Endothelial cell (in vitro differentiated cells): Measurements from ENCODE around the gene ZNHIT1. TPM values are rescaled to one million over a fixed set of nuclear protein-coding genes. Genes with fewer than 3 reads are reported as not detected.

ENCODE experiments used
- DNase-seq: peaks from one replicate; pipeline ENCODE4 v3.0.0; 2021; ENCODE audit warnings: low spot score
- H3K27ac Mint-ChIP-seq: one replicate; pipeline ENCODE4 v1.8.0; 2021; ENCODE audit warnings: mixed read lengths, inconsistent platforms; ENCODE audit not compliant: unreplicated experiment
- H3K27me3 Mint-ChIP-seq: one replicate; pipeline ENCODE4 v1.8.0; 2021; ENCODE audit warnings: mild to moderate bottlenecking, moderate library complexity, mixed read lengths, inconsistent platforms; ENCODE audit not compliant: unreplicated experiment
- H3K36me3 Mint-ChIP-seq: one replicate; pipeline ENCODE4 v1.8.0; 2021; ENCODE audit warnings: mild to moderate bottlenecking, low read depth, mixed read lengths, inconsistent platforms; ENCODE audit not compliant: unreplicated experiment
- H3K4me1 Mint-ChIP-seq: one replicate; pipeline ENCODE4 v1.8.0; 2021; ENCODE audit warnings: mild to moderate bottlenecking, mixed read lengths, inconsistent platforms; ENCODE audit not compliant: unreplicated experiment
- H3K4me3 Mint-ChIP-seq: one replicate; pipeline ENCODE4 v1.8.0; 2021; ENCODE audit warnings: mild to moderate bottlenecking, mixed read lengths, inconsistent platforms; ENCODE audit not compliant: unreplicated experiment
- H3K9me3 Mint-ChIP-seq: one replicate; pipeline ENCODE4 v1.8.0; 2021; ENCODE audit warnings: mixed read lengths, inconsistent platforms; ENCODE audit not compliant: unreplicated experiment
- total RNA-seq: library from RNA; stranded (reverse); fragmentation: NEBNext Ultra II Directional; extraction: Animal tissue kit (Norgen Biotek cat#: 25700); gene quantifications from one replicate; pipeline ENCODE4 v1.2.1, GENCODE V29; 2021; ENCODE audit not compliant: unreplicated experiment
- TF ChIP-seq, protein P1 (sequence below): fragments of 200-600 bp; sonication (generic); IDR thresholded peaks from one replicate; pipeline ENCODE4 v1.5.0; 2021; ENCODE audit warnings: antibody characterized with exemption; ENCODE audit not compliant: unreplicated experiment

The ZNHIT1 gene
- total RNA-seq, 1 donor from 2014 or later = 71.5 TPM

DNA sequence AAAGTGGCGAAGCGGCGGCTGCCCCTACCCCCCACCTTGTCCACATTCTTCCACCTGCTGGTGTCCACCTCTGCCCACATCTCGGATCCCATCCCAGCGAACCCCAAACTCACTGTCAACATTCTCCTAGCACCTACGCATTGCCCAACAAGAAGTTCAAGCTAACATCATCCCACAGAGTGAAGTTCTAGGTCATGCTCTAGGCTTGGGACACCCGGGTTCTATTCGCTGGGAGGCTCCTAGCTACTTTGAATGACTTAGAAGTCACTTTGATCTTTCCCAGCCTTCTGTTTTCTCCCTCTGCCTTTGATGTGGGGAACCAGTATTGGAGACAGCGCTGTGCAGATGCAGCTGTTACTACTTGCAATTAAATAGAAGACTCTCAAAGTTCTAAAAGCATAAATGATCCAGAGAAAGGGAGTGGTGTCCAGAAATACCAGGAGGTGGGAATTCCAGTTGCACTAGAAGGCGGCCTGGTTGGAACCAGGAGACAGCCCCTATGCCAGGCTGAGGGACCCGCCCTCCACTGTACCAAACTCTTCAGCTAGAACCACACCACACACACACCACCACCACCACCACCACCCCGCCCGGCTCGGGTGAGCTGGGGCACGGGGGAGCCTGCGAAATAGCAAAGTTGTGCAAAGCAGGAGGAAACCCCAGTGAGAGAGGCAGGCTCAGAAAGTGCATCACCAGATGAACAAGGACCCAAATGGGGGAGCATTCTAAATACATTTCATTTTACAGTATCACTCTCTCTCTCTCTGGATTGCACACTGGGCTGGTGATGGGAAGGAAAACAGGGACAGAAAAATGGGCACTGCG, 47.1 kb upstream of the ZNHIT1 start:
- Mint-ChIP-seq H3K27ac (peak overlapping the region; percentile 53), H3K27me3 (peaks cover 59% of the 10 kb centered on the region), H3K4me1 (peaks cover 23% of the 10 kb centered on the region), H3K36me3 (peaks cover 7% of the 10 kb centered on the region), H3K4me3 (peak overlapping the region; percentile 51), H3K9me3 (no peaks in the 10 kb centered on the region)
- TF ChIP-seq, protein P1, sequence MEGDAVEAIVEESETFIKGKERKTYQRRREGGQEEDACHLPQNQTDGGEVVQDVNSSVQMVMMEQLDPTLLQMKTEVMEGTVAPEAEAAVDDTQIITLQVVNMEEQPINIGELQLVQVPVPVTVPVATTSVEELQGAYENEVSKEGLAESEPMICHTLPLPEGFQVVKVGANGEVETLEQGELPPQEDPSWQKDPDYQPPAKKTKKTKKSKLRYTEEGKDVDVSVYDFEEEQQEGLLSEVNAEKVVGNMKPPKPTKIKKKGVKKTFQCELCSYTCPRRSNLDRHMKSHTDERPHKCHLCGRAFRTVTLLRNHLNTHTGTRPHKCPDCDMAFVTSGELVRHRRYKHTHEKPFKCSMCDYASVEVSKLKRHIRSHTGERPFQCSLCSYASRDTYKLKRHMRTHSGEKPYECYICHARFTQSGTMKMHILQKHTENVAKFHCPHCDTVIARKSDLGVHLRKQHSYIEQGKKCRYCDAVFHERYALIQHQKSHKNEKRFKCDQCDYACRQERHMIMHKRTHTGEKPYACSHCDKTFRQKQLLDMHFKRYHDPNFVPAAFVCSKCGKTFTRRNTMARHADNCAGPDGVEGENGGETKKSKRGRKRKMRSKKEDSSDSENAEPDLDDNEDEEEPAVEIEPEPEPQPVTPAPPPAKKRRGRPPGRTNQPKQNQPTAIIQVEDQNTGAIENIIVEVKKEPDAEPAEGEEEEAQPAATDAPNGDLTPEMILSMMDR = no peak
- DNase-seq = no peak

DNA sequence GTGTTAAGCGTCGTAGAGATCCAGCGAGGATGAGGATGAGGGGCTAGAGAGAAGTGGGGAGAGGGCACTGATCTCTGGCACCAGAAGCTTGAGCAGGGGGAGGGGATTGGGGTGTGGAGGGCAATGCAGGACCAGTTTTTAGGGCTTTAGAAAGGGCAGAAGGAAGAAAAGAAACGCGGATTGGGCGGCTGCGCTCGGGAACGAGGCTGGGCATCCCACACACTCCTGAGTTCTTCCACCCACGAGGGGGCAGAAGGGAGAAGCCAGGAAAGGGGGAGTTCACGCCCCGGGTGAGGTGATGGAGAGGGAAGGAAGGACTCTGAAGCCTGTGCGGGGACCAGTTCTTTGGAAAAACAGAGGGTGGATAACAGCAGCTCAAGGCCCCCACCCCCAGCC, 46.5 kb upstream of the ZNHIT1 start:
- peaks cover 59% of the 10 kb centered on the region for H3K27me3 Mint-ChIP-seq
- H3K4me3 Mint-ChIP-seq = peak overlapping the region; percentile 39
- H3K36me3 Mint-ChIP-seq = peaks cover 7% of the 10 kb centered on the region
- H3K27ac Mint-ChIP-seq = peak overlapping the region; percentile 53
- DNase-seq = no peak
- H3K4me1 Mint-ChIP-seq = peaks cover 20% of the 10 kb centered on the region
- TF ChIP-seq, protein P1 = no peak
- H3K9me3 Mint-ChIP-seq = no peaks in the 10 kb centered on the region

DNA sequence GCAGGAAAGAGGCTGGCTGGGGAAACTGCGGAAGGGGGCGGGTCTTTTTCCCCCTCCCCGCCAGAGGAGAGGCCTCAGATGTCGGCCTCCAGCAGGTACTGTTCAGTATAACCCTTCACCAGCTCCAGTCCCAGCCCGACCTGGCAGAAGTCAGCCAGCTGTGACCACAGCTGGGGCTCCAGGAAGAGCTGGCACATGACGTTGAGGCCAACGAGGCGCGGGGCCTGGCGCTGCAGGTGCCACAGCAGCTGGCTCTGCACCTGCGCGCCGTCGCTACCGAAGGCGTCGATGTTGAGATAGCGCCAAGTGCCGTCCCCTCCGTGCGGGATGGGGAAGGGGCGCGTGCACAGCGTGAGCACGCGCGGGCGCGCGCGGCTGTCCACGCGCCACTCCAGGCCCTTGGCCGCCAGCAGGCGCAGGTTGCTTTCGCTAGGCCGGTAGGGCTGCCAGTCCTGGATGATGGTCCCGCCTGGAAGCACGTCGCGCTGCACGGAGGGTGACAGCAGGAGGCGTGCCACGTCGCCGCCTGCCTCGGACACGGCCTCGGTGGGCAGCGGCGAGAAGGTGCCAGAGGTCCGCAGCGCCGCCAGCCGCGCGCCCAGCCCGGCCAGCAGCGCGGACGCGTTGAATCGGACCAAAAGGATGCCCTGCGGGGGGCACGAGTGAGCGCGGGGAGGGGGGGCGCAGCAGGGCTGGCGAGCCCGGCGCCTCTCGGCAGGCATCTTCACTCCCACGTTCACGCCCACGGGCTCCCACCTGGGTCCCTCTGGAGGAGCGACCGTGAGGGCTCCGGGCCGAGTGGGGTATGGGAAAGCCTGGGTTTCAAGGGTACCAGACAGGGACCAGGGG, 45.7 kb upstream of the ZNHIT1 start:
- H3K4me1 Mint-ChIP-seq = peaks cover 20% of the 10 kb centered on the region
- H3K27ac Mint-ChIP-seq = no peak overlapping the region
- H3K36me3 Mint-ChIP-seq = peaks cover 7% of the 10 kb centered on the region
- DNase-seq = no peak
- peaks cover 60% of the 10 kb centered on the region for H3K27me3 Mint-ChIP-seq
- TF ChIP-seq, protein P1 = no peak
- H3K4me3 Mint-ChIP-seq = no peak overlapping the region
- no peaks in the 10 kb centered on the region for H3K9me3 Mint-ChIP-seq

DNA sequence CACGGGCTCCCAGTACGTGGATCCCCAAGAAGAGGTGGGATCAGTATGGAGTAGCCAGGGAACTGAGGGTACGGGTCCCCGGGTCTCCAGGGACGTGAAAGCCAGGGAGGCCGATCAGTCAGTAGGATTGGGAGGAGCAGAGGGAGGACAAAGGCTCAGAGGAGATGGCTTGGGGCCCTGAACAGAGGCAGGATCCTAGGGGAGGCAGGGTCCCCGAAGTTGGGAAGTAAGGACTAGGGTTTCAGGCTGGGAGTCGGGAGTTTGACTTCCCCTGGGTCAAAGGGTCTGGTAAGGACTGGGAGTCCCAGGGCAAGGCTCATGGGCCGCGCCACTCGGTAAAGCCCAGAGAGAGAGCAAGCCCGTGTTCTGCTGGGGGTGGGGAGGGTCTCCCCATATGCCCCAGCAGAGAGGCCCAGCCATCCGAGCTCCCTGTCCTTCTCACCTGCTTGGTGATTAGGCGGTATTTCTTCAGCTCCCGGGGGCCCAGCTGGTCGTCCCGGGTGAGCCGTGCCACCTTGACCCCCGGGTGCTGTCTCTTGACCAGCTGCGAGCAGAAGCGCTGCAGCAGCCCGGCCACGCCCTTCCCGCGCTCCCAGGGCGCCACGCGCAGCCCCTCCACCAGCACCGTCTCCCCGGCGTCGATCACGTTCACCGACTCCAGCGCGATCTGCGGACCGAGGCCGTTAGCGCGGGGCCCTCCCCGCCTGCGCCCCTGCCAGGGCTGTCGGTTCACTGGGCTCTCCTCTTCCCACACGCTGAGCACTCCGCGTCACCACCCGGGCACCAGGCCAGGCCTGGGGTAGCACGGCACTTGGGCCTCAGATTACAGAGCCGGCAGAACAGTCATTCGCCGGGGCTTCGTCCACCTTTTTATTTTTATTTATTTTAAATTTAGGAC, 44.9 kb upstream of the ZNHIT1 start:
- TF ChIP-seq, protein P1 = no peak
- no peaks in the 10 kb centered on the region for H3K9me3 Mint-ChIP-seq
- H3K27me3 Mint-ChIP-seq = peaks cover 56% of the 10 kb centered on the region
- peaks cover 7% of the 10 kb centered on the region for H3K36me3 Mint-ChIP-seq
- peaks cover 20% of the 10 kb centered on the region for H3K4me1 Mint-ChIP-seq
- no peak overlapping the region for H3K27ac Mint-ChIP-seq
- DNase-seq = no peak
- H3K4me3 Mint-ChIP-seq = no peak overlapping the region
